ENCODE results near the gene TEK.

GRCh38 chr9:27090711-27091110 is 18.3 kb upstream of the TEK start:
- TF ChIP-seq EZH2phosphoT487 (IDR thresholded peaks at IDR 0.05; ENCODE audit: borderline replicate concordance, low read length) = no peak
- TF ChIP-seq, protein P1, sequence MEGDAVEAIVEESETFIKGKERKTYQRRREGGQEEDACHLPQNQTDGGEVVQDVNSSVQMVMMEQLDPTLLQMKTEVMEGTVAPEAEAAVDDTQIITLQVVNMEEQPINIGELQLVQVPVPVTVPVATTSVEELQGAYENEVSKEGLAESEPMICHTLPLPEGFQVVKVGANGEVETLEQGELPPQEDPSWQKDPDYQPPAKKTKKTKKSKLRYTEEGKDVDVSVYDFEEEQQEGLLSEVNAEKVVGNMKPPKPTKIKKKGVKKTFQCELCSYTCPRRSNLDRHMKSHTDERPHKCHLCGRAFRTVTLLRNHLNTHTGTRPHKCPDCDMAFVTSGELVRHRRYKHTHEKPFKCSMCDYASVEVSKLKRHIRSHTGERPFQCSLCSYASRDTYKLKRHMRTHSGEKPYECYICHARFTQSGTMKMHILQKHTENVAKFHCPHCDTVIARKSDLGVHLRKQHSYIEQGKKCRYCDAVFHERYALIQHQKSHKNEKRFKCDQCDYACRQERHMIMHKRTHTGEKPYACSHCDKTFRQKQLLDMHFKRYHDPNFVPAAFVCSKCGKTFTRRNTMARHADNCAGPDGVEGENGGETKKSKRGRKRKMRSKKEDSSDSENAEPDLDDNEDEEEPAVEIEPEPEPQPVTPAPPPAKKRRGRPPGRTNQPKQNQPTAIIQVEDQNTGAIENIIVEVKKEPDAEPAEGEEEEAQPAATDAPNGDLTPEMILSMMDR (IDR thresholded peaks at IDR 0.05; ENCODE audit: low read depth, low read length, poor library complexity, severe bottlenecking) = no peak

All from DOHH2 (cell line).